Astrocyte of the cerebellum (primary cell): ENCODE data around the gene RGS9BP.
"Not testable (repeated sequence)": the region's sequence is repeated elsewhere in the genome, so short reads cannot be mapped to it uniquely, and the experiment has no call there.

Source experiments
- DNase-seq: peaks from one replicate; pipeline ENCODE4 v3.0.0-alpha.2; 2011; ENCODE audit warnings: low read depth
- H3K4me3 ChIP-seq: 2 replicates; pipeline ENCODE4 v1.5.1; 2011; ENCODE audit warnings: mild to moderate bottlenecking, low read depth, low read length, moderate library complexity
- in situ Hi-C: cut with HindIII; loops from 2 replicates; pipeline ENCODE4 v1.10.0; 2017; ENCODE audit warnings: low sequenced_read_pairs
- TF ChIP-seq, protein P1 (sequence below): IDR thresholded peaks from 2 replicates; pipeline ENCODE4 v1.5.1; 2012; ENCODE audit warnings: low read length, low read depth, moderate library complexity, mild to moderate bottlenecking; ENCODE audit errors: missing control alignments

The RGS9BP gene

DNA sequence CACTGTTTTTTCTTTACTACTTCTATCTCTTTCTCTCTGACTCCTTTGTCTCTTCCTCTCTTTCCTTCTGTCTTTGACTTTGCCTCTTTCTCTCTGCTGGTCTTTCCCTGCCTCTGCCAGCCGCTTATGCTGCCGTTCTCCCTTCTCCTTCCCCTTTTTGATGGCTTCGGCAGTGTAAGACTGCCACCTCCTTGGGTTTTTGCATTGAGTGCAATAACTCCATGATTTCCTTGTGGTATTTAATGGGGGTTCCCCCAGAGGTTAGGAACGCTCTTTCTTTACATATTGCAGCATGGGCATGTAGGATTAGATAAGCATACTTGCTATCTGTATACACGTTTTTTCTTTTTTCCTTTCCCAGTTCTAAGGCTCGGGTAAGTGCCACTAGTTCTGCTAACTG, 19.9 kb downstream of the RGS9BP start:
- H3K4me3 ChIP-seq, in situ Hi-C loops, DNase-seq: not testable (repeated sequence)

DNA sequence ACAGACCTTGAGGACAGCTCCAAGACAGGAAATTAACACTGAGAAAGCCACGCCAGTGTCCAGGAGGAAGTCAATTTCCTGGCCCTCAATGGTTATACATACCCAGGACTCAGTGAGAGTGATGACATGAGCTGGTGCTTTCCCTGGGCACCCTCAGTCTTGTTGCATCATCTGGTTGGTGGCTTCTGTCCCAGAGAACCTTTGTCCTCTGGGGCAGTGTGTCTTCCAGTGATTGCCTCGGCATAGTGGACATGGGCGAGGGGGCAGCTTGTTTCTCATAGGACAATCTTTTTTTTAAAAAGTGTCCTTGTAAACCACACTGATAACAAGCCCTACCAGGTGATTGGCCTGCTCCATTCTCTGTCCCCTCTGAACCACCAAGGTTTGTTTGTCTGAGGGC, 21.1 kb downstream of the RGS9BP start:
- H3K4me3 ChIP-seq, in situ Hi-C loops, DNase-seq: not testable (repeated sequence)

DNA sequence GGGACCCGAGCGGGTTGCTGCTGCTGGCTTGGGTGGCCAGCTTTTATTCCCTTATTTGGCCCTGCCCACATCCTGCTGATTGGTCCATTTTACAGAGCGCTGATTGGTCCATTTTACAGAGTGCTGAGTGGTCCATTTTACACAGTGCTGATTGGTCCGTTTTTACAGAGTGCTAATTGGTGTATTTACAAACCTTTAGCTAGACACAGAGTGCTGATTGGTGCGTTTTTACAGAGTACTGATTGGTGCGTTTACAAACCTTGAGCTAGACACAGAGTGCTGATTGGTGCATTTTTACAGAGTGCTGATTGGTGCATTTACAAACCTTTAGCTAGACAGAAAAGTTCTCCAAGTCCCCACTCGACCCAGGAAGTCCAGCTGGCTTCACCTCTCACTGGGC, 24.5 kb downstream of the RGS9BP start:
- DNase-seq, in situ Hi-C loops, H3K4me3 ChIP-seq: not testable (repeated sequence)

DNA sequence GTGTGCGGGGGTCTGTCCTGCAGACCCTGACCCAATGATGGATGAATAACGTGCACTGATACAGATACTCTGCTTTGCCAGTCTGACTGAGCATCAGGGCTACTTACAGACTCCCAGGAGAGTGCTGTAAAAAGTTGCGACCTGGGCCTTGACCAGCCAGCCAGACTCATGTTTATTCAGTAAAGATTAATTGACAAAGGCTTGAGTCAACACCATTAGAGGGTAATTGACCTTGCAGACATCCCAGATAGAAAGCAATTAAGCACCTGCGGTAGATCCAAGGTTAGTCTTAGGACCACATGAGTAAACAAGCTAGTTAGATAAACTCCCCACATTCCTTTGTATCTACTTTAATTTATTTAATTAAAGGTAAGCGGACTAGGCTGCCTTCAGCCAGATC, 26.4 kb downstream of the RGS9BP start:
- TF ChIP-seq, protein P1, sequence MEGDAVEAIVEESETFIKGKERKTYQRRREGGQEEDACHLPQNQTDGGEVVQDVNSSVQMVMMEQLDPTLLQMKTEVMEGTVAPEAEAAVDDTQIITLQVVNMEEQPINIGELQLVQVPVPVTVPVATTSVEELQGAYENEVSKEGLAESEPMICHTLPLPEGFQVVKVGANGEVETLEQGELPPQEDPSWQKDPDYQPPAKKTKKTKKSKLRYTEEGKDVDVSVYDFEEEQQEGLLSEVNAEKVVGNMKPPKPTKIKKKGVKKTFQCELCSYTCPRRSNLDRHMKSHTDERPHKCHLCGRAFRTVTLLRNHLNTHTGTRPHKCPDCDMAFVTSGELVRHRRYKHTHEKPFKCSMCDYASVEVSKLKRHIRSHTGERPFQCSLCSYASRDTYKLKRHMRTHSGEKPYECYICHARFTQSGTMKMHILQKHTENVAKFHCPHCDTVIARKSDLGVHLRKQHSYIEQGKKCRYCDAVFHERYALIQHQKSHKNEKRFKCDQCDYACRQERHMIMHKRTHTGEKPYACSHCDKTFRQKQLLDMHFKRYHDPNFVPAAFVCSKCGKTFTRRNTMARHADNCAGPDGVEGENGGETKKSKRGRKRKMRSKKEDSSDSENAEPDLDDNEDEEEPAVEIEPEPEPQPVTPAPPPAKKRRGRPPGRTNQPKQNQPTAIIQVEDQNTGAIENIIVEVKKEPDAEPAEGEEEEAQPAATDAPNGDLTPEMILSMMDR: no peak
- H3K4me3 ChIP-seq: no peak overlapping the region
- in situ Hi-C loops: no loop called here
- DNase-seq: no peak

DNA sequence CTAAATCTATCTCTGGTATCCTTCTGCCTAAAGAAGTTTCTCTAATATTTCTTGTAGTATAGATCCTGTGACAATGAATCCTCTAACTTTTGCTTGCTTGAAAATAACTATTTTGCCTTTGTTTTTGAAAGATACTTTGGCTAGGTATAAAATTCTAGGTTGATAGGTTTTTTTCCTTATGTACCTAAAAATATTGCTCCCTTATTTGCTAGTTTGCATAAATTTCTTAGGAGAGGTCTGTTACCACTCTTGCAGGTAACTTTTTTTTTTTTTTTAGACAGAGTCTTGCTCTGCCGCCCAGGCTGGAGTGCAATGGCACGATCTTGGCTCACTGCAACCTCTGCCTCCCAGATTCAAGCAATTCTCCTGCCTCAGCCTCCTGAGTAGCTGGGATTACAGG, 28.4 kb downstream of the RGS9BP start:
- in situ Hi-C loops, H3K4me3 ChIP-seq, DNase-seq: not testable (repeated sequence)

DNA sequence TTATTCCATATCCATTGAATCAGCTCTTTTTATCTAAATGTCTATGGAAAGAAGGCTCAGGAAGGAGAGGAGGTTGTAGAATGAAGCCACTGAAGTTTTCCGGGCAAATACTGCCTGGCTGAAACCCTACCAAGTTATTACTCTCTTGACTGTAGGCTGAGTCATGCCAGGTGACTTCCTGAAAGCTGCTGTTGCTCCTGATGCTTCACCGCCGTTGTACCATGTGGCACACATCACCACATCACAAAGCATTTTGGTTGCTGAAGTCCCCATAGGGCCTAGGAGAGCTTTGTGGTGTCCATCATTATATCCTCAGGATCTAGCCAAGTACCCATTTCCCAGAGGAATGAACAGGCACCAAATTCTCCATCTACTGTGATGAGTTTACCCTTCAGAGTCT, 32.8 kb downstream of the RGS9BP start:
- in situ Hi-C loops: no loop called here
- H3K4me3 ChIP-seq: no peak overlapping the region
- no peak for DNase-seq
- TF ChIP-seq, protein P1: no peak

DNA sequence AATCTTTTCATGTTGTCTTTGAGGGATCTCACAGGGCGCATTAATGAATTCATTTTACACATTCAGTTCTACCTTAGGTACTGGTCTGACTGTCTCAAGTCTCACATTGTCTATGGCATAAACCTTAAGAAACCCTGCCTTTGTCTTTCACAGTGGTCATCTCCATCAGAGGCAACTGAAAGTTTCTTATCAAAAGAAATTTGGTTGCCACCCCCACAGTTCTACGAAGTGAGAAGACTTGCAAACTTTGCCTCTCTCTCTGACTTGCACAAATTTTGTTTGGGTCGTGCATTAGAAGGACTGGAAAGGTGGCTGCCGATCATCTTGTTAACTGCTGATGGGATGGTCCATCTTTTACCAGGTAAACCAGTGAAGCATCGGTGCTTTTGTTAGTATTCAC, 33.4 kb downstream of the RGS9BP start:
- TF ChIP-seq, protein P1: no peak
- no peak overlapping the region for H3K4me3 ChIP-seq
- in situ Hi-C loops: no loop called here
- no peak for DNase-seq

DNA sequence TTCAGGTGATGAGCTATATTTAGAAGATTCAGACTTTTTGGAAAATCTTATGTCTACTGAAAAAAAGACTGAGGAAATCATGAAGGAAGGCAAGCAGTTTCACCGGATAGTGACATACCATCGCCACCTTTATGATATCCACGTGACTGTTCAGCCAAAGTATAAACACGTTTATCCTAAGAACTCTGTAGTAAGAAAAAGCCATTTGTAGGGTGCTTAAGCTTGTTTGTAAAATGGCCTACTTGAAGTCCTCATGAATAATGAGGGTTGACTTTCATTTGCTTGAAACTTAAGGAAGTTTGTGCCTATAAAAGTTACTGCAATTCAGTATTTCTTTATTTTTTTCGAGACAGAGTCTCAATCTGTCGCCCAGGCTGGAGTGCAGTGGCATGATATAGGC, 36.1 kb downstream of the RGS9BP start:
- no peak overlapping the region for H3K4me3 ChIP-seq
- TF ChIP-seq, protein P1: no peak
- in situ Hi-C loops: no loop called here
- no peak for DNase-seq

DNA sequence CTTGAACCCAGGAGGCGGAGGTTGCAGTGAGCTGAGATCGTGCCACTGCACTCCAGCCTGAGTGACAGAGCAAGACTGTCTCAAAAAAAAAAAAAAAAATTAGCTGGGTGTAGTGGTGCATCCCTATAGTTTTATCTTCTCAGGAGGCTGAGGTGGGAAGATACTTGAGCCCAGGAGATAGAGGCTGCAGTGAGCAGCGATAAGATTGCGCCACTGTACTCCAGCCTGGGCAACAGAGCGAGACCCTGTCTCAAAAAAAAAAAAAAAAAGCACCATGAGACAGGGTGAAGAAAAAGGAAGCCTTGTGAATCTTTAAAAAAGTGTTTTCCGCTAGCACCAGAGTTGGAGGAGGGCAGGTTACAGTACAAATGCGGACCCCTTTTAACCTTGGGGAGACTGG, 40.6 kb downstream of the RGS9BP start:
- H3K4me3 ChIP-seq, in situ Hi-C loops, DNase-seq: not testable (repeated sequence)

DNA sequence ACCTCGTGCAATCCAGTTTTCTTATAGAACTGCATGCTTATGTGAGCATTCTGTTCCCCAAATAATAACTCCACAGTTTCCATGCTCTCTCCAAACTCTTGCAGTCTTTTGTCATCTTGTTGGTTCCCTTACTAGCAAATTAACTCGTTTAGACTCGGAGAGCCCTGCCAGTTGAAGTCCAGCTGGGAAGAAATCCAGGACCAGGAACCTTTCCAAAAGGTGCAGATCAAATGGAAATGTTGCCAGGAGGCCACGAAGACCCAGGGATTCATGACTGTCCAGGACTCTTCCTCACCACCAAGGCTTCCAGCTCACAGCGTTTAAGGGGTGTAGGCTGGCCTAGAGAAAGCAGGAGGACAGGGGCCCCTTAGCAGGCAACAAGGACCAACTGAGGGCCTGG, 41.8 kb downstream of the RGS9BP start:
- H3K4me3 ChIP-seq: no peak overlapping the region
- DNase-seq: no peak
- in situ Hi-C loops: no loop called here
- TF ChIP-seq, protein P1: no peak
